Measurements from ENCODE around the gene RAD51D. TPM values are rescaled to one million over a fixed set of nuclear protein-coding genes. Genes with fewer than 3 reads are reported as not detected.

RAD51D gene
- polyA plus RNA-seq, 1 of the 3 experiments (the other 2 are of a cell fraction), result 11.6 TPM

- POLR2A ChIA-PET, result interaction anchor here (0.9 kb wide), 1 partner anchor 10 kb away, joined by 3 read pairs; no protein-coding TSS in a partner anchor
Measured at GRCh38 chr17:35129973-35130351, 10.3 kb upstream of the RAD51D start.

DNA sequence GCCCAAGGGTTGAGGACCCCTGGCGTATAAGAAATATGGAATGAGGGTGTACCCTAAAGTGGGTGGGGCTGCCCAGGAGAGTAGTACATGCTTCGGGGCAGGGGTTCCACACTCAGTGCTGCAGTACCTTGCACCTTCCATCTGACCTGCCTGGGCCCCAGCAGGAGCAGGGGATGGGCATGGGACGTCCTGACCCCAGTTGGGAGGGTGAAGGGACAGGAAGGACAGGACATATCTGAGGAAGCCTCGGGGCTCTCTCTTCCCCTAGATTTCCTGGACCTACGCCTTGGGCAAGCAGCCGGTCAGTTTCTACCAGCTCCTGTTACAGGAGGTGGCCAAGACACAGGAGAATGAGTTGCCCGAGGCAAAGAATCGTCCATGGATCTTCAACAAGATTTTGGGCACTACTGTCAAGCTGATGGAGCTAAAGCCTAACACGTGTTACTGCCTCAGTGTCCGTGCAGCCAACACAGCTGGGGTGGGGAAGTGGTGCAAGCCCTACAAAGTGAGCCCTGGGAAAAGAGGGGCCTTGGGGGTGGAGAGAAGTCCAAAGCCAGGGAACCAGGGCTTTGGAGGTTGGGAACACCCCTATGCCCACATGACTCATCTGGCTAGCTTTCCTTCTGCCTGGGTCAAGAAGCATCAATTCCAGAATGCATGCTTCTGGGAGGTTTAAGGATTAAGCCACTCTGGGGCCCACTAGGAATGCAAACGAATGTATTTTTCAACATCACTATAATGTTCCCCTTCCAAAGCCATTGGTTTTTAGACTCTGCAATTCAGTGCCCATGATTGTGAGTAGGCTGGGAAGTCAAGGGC, 9.7 kb upstream of the RAD51D start:
- TF ChIP-seq USF2 (IDR thresholded peaks at IDR 0.05; ENCODE audit: borderline replicate concordance, low read depth, low read length) (no peak), MEF2A (IDR thresholded peaks at IDR 0.05; ENCODE audit: borderline replicate concordance, low read depth) (no peak), EZH2phosphoT487 (IDR thresholded peaks at IDR 0.05; ENCODE audit: borderline replicate concordance, low read depth) (no peak)
- Histone ChIP-seq H3K9me3 (no peaks in the 10 kb centered on the region), H3K9me2 (no peaks in the 10 kb centered on the region), H3K4me2 (no peak overlapping the region), H3F3A (replicated peaks; ENCODE audit: insufficient read depth) (no peaks in the 10 kb centered on the region), H4K20me1 (ENCODE audit: insufficient read depth) (no peaks in the 10 kb centered on the region), H3K27me3 (ENCODE audit: insufficient read depth) (no peaks in the 10 kb centered on the region), H3K79me2 (ENCODE audit: insufficient read depth) (no peaks in the 10 kb centered on the region), H3K36me3 (replicated peaks in 1 of 2; ENCODE audit: control insufficient read depth in 1 of 2, insufficient read depth in 2 of 2, low read length in 1 of 2) (peaks cover 4 to 40% of the 10 kb centered on the region in 2 experiments), H3K4me1 (ENCODE audit: control insufficient read depth in 1 of 2, insufficient read depth in 2 of 2, low read depth in 1 of 2, low read length in 1 of 2) (no peaks in the 10 kb centered on the region), H2AFZ (ENCODE audit: low read depth) (no peak overlapping the region), H3K27ac (ENCODE audit: low read depth in 2 of 2, low read length in 1 of 2) (no peak overlapping the region), H3K9ac (no peak overlapping the region), H3K4me3 (ENCODE audit: low read depth in 2 of 2, low read length in 1 of 2) (no peak overlapping the region)
- POLR2A ChIA-PET, result interaction anchor here (0.9 kb wide), 1 partner anchor 10 kb away, joined by 3 read pairs; no protein-coding TSS in a partner anchor
- no peak for DNase-seq
- 80% methylated on average over 10 of the region's 11 CpGs for WGBS (ENCODE audit: low lambda C conversion rate)
- CTCF ChIA-PET, result interaction anchor here (1.0 to 5.4 kb wide), 4 partner anchors 10 to 97 kb away, joined by 3 to 24 read pairs (median 7); partner anchors contain the start of genes NLE1 and RAD51D

More at GRCh38 chr17:35129973-35130351, 10.3 kb upstream of the RAD51D start:
- no peaks in the 10 kb centered on the region for H3K27me3 ChIP-seq (ENCODE audit: insufficient read depth)
- H3K4me3 ChIP-seq (ENCODE audit: low read depth in 2 of 2, low read length in 1 of 2), result no peak overlapping the region
- H3K79me2 ChIP-seq (ENCODE audit: insufficient read depth), result no peaks in the 10 kb centered on the region
- no peaks in the 10 kb centered on the region for H4K20me1 ChIP-seq (ENCODE audit: insufficient read depth)
- WGBS (ENCODE audit: low lambda C conversion rate), result 94% methylated on average over 5 of the region's 5 CpGs
- DNase-seq, result no peak
- no peaks in the 10 kb centered on the region for H3K9me2 ChIP-seq
- H3K4me1 ChIP-seq (ENCODE audit: control insufficient read depth in 1 of 2, insufficient read depth in 2 of 2, low read depth in 1 of 2, low read length in 1 of 2), result no peaks in the 10 kb centered on the region
- H3K9ac ChIP-seq, result no peak overlapping the region
- CTCF ChIA-PET, result interaction anchor here (1.0 to 5.4 kb wide), 4 partner anchors 10 to 97 kb away, joined by 3 to 24 read pairs (median 7); partner anchors contain the start of genes NLE1 and RAD51D
- no peak overlapping the region for H3K4me2 ChIP-seq
- H3K9me3 ChIP-seq, result no peaks in the 10 kb centered on the region
- H3K27ac ChIP-seq (ENCODE audit: low read depth in 2 of 2, low read length in 1 of 2), result no peak overlapping the region
- peaks cover 6 to 40% of the 10 kb centered on the region in 2 experiments for H3K36me3 ChIP-seq (replicated peaks in 1 of 2; ENCODE audit: control insufficient read depth in 1 of 2, insufficient read depth in 2 of 2, low read length in 1 of 2)
- TF ChIP-seq POLR2AphosphoS5 (IDR thresholded peaks at IDR 0.05; ENCODE audit: low read depth, low read length), result no peak
- TF ChIP-seq, protein P1, sequence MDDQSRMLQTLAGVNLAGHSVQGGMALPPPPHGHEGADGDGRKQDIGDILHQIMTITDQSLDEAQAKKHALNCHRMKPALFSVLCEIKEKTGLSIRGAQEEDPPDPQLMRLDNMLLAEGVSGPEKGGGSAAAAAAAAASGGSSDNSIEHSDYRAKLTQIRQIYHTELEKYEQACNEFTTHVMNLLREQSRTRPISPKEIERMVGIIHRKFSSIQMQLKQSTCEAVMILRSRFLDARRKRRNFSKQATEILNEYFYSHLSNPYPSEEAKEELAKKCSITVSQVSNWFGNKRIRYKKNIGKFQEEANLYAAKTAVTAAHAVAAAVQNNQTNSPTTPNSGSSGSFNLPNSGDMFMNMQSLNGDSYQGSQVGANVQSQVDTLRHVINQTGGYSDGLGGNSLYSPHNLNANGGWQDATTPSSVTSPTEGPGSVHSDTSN (IDR thresholded peaks at IDR 0.05), result no peak
- TF ChIP-seq, protein P2, sequence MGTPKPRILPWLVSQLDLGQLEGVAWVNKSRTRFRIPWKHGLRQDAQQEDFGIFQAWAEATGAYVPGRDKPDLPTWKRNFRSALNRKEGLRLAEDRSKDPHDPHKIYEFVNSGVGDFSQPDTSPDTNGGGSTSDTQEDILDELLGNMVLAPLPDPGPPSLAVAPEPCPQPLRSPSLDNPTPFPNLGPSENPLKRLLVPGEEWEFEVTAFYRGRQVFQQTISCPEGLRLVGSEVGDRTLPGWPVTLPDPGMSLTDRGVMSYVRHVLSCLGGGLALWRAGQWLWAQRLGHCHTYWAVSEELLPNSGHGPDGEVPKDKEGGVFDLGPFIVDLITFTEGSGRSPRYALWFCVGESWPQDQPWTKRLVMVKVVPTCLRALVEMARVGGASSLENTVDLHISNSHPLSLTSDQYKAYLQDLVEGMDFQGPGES (IDR thresholded peaks at IDR 0.05; ENCODE audit: low read depth, low read length), result no peak
- TF ChIP-seq ELF1 (IDR thresholded peaks at IDR 0.05), result no peak
- TF ChIP-seq JUND (IDR thresholded peaks at IDR 0.05), result no peak
- no peak for TF ChIP-seq USF1 (IDR thresholded peaks at IDR 0.05; ENCODE audit: borderline replicate concordance, low read depth)
- TF ChIP-seq SIN3A (IDR thresholded peaks at IDR 0.05; ENCODE audit: borderline replicate concordance, low read depth, low read length), result no peak
- H3F3A ChIP-seq (replicated peaks; ENCODE audit: insufficient read depth), result no peaks in the 10 kb centered on the region
- H2AFZ ChIP-seq (ENCODE audit: low read depth), result no peak overlapping the region
